NCI-H345 (cell line): Measurements from ENCODE around the gene EEF1B2.
"Not testable (repeated sequence)": the region's sequence is repeated elsewhere in the genome, so short reads cannot be mapped to it uniquely, and the experiment has no call there.

Experiments used
- DNase-seq: peaks from one replicate; lab custom pipeline; 2025; lab: John Stamatoyannopoulos, UW

EEF1B2 gene

DNA sequence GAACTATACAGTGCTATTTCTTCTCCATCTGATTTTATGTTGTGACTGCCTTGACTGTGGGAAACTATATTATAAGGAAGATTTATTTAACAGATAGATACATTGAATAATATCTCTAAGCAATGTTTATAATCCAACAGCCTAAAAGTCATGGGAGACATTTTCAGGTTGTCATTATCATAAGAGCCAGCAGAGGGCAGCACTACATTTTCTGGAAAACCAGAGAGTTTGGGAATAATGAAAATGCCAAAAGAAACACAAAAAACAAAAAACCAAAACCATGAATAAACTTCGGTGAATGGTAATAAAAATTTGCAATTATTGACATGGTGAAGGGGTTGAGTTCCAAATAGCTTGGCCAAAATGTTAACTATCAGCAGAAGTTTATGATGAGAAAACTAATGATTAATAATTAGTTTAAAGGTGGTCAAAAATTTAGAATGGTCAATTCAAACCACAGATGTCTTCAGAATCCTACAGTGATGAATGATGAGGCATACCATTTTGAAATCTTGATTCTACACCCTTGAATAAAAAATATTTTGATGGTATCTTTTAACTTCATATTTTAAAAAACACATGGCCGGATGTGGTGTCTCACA lies 4.7 kb downstream of the EEF1B2 start:
- DNase-seq, result peak; percentile 43

DNA sequence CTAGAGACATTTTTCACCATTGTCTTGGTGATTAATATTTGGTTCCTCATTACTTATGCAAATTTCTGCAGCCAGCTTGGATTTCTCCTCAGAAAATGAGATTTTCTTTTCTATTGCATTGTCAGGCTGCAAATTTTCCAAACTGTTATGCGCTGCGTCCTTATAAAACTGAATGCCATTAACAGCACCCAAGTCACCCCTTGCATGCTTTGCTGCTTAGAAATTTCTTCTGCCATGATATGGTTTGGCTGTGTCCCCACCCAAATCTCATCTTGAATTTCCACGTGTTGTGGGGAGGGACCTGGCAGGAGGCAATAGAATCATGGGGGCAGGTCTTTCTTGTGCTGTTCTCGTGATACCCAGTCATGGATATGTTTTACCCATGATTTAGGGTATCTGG lies 8.5 kb downstream of the EEF1B2 start:
- DNase-seq, result not testable (repeated sequence)

DNA sequence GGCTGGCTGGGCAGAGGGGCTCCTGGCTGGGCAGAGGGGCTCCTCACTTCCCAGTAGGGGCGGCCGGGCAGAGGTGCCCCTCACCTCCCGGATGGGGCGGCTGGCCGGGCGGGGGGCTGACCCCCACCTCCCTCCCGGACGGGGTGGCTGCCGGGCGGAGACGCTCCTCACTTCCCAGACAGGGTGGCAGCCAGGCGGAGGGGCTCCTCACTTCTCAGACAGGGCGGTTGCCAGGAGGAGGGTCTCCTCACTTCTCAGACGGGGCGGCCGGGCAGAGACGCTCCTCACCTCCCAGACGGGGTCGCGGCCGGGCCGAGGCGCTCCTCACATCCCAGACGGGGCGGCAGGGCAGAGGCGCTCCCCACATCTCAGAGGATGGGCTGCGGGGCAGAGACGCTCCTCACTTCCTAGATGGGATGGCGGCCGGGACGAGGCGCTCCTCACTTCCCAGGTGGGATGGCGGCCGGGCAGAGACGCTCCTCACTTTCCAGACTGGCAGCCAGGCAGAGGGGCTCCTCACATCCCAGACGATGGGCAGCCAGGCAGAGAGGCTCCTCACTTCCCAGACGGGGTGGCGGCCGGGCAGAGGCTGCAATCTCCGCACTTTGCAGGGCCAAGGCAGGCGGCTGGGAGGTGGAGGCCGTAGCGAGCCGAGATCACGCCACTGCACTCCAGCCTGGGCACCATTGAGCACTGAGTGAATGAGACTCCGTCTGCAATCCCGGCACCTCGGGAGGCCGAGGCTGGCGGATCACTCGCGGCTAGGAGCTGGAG lies 12.1 kb downstream of the EEF1B2 start:
- not testable (repeated sequence) for DNase-seq

GRCh38 chr2:206173147-206173546 lies 13.5 kb downstream of the EEF1B2 start:
- DNase-seq, result no peak

DNA sequence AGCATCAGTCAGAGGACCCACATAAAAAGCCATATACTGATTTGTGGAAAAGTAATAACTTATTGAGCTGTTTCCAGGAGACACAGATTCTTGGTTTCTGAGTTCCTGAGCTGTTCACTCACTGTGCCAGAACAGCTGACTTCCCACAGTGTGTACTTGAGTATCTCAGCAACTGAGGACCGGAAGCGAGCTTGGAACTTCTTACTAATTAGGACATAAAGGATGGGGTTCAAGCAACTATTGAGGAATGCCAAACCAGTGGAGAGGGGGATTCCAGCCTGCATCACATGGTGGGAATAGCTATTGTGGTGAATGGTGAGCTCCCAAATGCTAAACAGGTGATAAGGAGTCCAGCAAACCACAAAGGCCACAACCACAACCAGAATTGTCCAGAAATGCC lies 16.4 kb downstream of the EEF1B2 start:
- no peak for DNase-seq

- DNase-seq, result no peak
Measured at GRCh38 chr2:206176901-206177300, 17.2 kb downstream of the EEF1B2 start.

DNA sequence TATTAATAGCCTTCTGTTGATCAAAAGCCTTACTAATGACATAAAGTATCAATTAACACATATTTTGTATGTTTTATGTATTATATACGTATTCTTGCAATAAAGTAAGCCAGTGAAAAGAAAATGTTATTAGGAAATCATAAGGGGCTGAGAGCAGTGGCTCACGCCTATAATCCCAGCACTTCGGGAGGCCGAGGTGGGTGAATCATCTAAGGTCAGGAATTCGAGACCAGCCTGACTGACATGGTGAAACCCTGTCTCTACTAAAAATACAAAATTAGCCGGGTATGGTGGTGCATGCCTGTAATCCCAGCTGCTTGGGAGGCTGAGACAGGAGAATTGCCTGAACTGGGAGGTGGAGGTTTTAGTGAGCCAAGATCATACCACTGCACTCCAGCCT lies 21.8 kb downstream of the EEF1B2 start:
- not testable (repeated sequence) for DNase-seq

GRCh38 chr2:206189691-206190090 lies 30.0 kb downstream of the EEF1B2 start:
- DNase-seq, result no peak

DNA sequence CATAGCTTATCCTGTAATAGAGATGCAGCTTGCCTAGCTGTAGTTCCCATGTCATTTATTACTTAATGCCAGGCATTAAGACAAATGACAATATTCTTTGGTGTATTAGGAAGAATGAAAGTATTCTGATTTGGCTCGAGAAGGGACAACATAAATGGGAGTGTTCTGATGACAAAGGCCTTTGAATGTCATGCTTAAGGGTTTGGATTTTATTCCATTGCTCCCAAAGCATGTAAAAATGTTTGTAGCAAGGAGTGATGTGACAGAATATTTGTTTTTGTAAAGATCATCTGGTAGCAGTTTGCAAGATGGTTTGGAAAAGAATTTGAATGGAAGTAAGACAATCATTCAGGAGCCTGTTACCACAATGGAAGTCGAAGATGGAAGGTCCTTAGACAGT lies 30.4 kb downstream of the EEF1B2 start:
- no peak for DNase-seq

DNA sequence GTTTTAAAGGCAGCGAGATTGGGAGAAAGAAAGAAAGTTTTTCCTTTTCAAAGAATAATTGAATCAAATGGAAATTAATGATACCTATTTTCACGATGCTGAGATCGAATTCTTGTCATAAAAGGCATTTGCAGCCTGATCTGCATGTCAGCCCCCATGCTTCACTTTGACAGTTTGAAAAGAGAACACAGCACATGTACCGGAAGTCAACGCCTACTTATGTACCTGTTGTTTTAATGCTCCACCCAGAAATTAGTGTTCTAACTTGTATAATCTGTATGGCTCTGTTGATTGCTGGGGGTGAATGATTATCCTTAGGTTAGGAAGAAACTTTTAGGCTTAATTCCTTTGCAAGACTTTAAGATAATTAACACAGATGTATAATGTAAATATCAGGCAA lies 31.0 kb downstream of the EEF1B2 start:
- DNase-seq, result no peak

GRCh38 chr2:206192157-206192556 lies 32.5 kb downstream of the EEF1B2 start:
- no peak for DNase-seq

GRCh38 chr2:206193671-206194357 lies 34.1 kb downstream of the EEF1B2 start:
- DNase-seq, result no peak

- DNase-seq, result no peak
Measured at GRCh38 chr2:206198677-206199076, 39.0 kb downstream of the EEF1B2 start.

DNA sequence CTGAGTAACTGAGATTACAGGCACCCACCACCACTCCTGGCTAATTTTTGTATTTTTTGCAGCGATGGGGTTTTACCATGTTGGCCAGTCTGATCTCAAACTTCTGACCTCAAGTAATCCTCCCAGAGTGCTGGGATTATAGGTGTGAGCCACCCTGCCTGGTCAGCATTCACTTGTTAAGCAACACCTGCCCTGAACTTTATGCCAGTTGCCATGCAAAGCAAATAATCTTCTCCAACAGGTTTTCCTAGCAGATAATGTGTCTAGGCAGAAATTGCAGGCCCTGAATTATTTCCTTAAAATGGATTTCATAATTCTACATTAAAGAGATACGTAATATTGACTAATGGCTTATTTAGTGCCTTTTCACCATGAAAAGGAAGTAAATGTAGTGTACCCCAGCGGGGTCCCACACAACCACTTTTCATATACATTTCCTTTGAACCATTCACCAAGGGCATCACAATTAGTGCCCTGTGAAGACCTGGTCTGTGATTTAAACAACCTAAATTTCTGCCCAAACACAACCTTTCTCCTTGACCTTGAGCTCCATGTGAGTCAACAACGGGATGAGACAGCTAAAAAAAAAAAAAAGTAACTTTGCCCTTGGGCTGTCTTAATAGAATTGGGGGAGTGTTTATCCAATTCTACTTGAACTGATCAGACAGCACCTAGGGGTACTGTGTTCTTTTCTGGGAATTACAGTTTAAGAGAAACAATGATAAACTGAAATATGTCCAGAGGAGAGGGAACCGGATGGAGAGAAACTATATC lies 41.6 kb downstream of the EEF1B2 start:
- DNase-seq, result no peak

- no peak for DNase-seq
Measured at GRCh38 chr2:206202446-206202845, 42.8 kb downstream of the EEF1B2 start.

- no peak for DNase-seq
Measured at GRCh38 chr2:206203331-206203730, 43.6 kb downstream of the EEF1B2 start.

DNA sequence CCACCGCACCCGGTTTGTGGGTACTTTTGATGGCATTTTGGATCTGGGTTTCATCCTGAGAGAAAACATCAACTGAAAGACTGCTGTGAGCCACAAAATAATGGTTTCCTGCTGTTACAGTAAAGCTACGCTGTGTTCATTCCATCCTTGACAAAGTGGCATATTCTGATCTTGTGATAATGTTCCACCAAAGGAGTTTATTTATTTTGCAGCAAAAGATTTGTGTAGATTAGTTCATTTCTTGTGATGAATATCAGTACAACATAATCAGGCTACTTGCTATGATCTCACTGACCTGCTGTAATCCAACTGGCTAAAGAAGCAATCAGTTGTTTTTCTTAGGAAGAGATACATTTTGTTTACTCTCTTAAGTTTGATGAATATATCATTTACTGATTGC lies 45.0 kb downstream of the EEF1B2 start:
- no peak for DNase-seq

DNA sequence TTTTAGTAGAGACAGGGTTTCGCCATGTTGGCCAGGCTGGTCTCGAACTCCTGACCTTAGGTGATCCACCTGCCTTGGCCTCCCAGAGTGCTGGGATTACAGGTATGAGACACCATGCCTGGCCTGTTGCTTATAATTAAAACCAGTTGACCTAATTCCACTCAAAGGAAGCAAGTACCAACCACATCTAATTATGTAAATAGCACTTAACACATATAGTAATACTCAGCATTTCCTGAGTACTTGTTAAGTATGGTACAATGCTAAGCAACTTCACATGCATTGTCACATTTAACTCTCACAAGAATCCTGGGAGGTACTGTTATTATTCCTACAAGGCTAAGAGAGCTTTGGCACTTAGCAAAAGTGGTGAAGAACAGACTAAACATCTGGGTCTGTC lies 47.6 kb downstream of the EEF1B2 start:
- not testable (repeated sequence) for DNase-seq

DNA sequence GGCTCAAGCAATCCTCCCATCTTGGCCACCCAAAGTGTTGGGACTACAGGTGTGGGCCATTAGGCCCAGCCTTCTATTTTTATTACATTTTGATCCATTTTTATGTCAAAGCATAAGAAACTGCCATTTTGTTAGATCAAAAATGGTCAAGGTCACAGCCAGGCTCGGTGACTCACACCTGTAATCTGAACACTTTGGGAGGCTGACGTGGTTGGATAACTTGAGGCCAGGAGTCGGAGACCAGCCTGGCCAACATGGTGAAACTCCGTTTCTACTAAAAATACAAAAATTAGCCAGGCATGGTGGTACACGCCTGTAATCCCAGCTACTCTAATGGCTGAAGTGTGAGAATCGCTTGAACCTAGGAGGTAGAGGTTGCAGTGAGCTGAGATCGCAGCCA lies 49.2 kb downstream of the EEF1B2 start:
- DNase-seq, result no peak

DNA sequence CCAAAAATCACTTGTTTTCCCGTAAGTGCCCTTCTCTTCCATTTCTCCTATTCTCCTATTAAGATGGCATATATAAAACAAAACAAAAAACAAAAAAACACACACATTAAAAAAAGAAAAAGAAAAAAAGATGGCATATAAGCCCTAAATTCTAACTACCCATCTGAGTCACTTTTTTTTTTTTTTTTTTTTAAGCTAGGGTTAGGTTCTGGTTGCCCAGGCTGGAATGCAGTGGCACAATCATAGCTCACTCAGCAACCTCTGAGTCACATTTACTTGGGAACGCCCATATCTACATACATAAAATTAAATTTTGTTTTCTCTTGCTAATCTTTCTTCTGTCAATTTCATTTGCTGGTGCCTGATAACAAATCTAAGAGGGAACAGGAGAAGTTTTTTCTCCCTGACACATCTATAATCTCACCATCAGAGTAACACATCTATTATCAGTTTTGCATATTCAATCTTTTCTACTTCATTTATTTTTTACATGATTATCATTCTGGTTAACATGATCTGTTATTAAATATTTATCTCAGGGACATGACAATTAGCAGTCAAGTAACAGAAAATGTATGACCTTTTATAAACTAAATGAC lies 52.1 kb downstream of the EEF1B2 start:
- DNase-seq, result no peak
